Esophagus (tissue), 2 donors: ENCODE measurements around the gene PIK3CA. TPM values are rescaled to one million over a fixed set of nuclear protein-coding genes. Genes with fewer than 3 reads are reported as not detected.

Experiments
- H3K27ac ChIP-seq, 2 donors: one replicate each; pipeline ENCODE4 v1.5.1; 2013; ENCODE audit warnings: low read depth in 2 of 2, mild to moderate bottlenecking in 2 of 2, inconsistent platforms in 1 of 2, low read length in 1 of 2, moderate library complexity in 1 of 2
- H3K27me3 ChIP-seq, 2 donors: one replicate each; pipeline ENCODE4 v1.6.1; 2013; ENCODE audit warnings: low read length in 2 of 2, control low read depth in 1 of 2, mild to moderate bottlenecking in 1 of 2; ENCODE audit not compliant: insufficient read depth in 2 of 2, control insufficient read depth in 1 of 2
- H3K36me3 ChIP-seq, 2 donors: one replicate each; pipeline ENCODE4 v1.6.1; 2013; ENCODE audit warnings: low read length in 1 of 2; ENCODE audit not compliant: control insufficient read depth in 2 of 2, insufficient read depth in 2 of 2
- H3K4me1 ChIP-seq, 2 donors: one replicate each; pipeline ENCODE4 v1.6.1; 2013; ENCODE audit warnings: low read length in 1 of 2; ENCODE audit not compliant: control insufficient read depth in 2 of 2, insufficient read depth in 2 of 2
- H3K4me3 ChIP-seq, 2 donors: one replicate each; pipeline ENCODE4 v1.5.1; 2013; ENCODE audit warnings: low read length in 2 of 2, mild to moderate bottlenecking in 2 of 2, low read depth in 1 of 2, moderate library complexity in 1 of 2
- H3K9me3 ChIP-seq, 2 donors: one replicate each; pipeline ENCODE4 v1.6.1; 2013; ENCODE audit warnings: mild to moderate bottlenecking in 2 of 2, low read depth in 1 of 2, low read length in 1 of 2, moderate library complexity in 1 of 2; ENCODE audit not compliant: control insufficient read depth in 2 of 2, insufficient read depth in 1 of 2
- WGBS, 2 donors: extraction: QIAGEN DNeasy Blood & Tissue Kit; methylation state at CpG; one replicate each; pipeline ENCODE4 v1.1.7; 2013; 5-methylcytosine and 5-hydroxymethylcytosine counted together
- polyA plus RNA-seq, 2 donors: library from polyadenylated mRNA; stranded (reverse); fragments of 200-250 nt; gene quantifications; one replicate each; pipeline ENCODE4 v1.2.3, GENCODE V29; 2013
- donor health status: healthy with polysubstance abuse.
- donor health status: Bipolar disorder and iron deficiency.

Gene PIK3CA
- polyA plus RNA-seq, 2 donors: 3.4 to 5.2 TPM

DNA sequence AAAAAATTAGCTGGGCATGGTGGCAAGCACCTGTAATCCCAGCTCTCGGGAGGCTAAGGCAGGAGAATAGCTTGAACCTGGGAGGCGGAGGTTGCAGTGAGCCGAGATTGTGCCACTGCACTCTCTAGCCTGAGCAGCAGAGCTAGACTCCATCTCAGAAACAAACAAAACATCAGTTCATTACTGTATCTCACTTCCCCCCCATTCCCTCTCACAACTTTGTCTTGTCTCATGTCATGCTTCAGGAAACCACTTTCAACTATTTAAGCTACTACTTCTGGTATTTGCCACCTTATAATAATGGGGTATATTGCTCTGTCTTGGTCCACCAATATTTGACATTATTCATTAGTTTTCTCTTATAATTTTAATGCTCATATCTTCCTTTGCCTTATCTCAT, 26.2 kb downstream of the PIK3CA start:
- no peaks in the 10 kb centered on the region for H3K4me1 ChIP-seq
- H3K36me3 ChIP-seq: no peaks in the 10 kb centered on the region
- H3K9me3 ChIP-seq: no peaks in the 10 kb centered on the region
- H3K27ac ChIP-seq: no peak overlapping the region
- WGBS, 2 donors: 98% methylated on average over 3 of the region's 3 CpGs
- no peak overlapping the region for H3K4me3 ChIP-seq
- no peaks in the 10 kb centered on the region for H3K27me3 ChIP-seq

DNA sequence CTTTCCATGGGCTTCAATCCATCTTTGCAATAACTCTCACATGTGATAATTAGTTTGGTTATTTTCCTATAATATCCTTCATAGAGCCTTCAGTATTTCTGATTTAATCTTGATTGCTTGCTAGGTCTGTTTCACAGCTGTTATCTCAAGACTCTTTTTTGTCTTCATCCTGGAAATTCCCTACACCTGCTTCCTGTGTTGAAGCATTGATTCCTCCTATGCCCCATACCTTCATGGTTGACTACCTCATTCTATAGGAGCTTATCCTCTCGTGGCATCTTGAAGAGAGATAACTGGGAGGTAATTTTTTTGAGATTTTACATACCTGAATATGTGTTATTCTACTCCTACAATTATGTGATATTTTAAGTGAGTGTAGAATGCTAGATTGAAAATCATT, 26.7 kb downstream of the PIK3CA start:
- Histone ChIP-seq H3K36me3 (no peaks in the 10 kb centered on the region), H3K27ac (no peak overlapping the region)

DNA sequence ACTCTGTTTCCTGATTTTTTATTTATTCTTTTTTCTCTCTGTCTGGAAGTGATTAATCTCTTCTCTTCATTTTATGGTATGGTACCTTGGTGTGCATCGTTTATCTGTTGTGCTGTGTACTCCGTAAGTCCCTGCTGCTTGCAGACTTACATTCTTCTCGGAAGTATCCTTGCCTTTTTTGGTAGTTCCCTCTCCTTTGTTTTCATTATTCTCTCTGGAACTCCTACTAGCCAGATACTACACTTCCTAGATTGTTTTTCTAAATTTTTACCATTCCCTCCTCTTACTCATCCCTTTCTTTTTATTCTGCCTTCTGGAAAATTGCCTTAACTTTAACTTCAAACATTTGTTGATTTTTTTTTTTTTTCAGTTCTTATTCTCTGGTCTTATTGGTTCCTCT, 27.2 kb downstream of the PIK3CA start:
- no peaks in the 10 kb centered on the region for H3K9me3 ChIP-seq
- H3K4me1 ChIP-seq: no peaks in the 10 kb centered on the region
- no peaks in the 10 kb centered on the region for H3K36me3 ChIP-seq
- H3K27ac ChIP-seq: no peak overlapping the region
- WGBS, 2 donors: 75 to 79% methylated on average over 3 of the region's 3 CpGs
- H3K27me3 ChIP-seq: no peaks in the 10 kb centered on the region
- no peak overlapping the region for H3K4me3 ChIP-seq

More for the DNA sequence above, 26.7 kb downstream of the PIK3CA start:
- 54 to 61% methylated on average over 1 of the region's 1 CpG for WGBS, 2 donors
- no peaks in the 10 kb centered on the region for H3K27me3 ChIP-seq
- H3K4me3 ChIP-seq: no peak overlapping the region
- H3K4me1 ChIP-seq: no peaks in the 10 kb centered on the region
- H3K9me3 ChIP-seq: no peaks in the 10 kb centered on the region

DNA sequence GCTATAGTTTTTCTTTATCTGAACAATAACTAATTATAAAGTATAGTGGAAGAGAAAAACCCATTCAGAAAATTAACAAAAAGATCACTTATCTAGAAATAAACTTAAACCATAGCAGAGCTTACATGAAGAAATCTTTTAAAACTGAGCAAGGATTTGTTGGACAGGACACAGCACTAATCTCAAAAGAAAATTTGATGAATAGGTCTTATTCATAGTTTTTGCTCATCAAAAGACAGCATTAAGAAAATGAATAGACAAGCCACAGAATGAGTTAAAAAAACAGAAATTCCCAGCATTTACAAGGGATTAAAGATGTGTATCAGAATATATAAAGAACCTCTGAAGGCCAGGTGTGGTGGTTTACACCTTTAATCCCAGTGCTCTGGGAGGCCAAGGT, 29.5 kb downstream of the PIK3CA start:
- no peaks in the 10 kb centered on the region for H3K9me3 ChIP-seq

DNA sequence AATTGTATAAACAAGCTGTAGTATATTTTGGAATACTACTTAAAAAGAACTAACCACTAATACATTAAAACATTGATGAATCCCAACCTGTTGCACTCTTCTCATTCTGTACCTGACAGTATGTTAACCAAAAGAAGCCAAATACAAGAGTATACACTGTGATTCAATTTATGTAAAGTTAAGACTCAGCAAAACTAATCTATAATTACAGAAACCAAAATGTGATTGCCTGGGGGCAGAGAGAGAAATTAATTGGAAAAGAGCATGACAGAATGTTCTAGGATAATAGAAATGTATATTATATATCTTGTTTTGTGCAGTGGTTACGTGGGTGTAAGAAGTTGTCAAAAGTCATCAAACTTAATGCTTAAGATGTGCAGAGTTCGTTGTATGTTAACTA, 31.1 kb downstream of the PIK3CA start:
- 57 to 61% methylated on average over 2 of the region's 2 CpGs for WGBS, 2 donors
- no peaks in the 10 kb centered on the region for H3K4me1 ChIP-seq
- no peaks in the 10 kb centered on the region for H3K27me3 ChIP-seq
- no peaks in the 10 kb centered on the region for H3K36me3 ChIP-seq
- no peak overlapping the region for H3K4me3 ChIP-seq
- H3K27ac ChIP-seq: no peak overlapping the region
- H3K9me3 ChIP-seq: no peaks in the 10 kb centered on the region

More for the DNA sequence above, 29.5 kb downstream of the PIK3CA start:
- Histone ChIP-seq H3K27me3 (no peaks in the 10 kb centered on the region), H3K4me3 (no peak overlapping the region), H3K36me3 (no peaks in the 10 kb centered on the region), H3K4me1 (no peaks in the 10 kb centered on the region), H3K27ac (no peak overlapping the region)

DNA sequence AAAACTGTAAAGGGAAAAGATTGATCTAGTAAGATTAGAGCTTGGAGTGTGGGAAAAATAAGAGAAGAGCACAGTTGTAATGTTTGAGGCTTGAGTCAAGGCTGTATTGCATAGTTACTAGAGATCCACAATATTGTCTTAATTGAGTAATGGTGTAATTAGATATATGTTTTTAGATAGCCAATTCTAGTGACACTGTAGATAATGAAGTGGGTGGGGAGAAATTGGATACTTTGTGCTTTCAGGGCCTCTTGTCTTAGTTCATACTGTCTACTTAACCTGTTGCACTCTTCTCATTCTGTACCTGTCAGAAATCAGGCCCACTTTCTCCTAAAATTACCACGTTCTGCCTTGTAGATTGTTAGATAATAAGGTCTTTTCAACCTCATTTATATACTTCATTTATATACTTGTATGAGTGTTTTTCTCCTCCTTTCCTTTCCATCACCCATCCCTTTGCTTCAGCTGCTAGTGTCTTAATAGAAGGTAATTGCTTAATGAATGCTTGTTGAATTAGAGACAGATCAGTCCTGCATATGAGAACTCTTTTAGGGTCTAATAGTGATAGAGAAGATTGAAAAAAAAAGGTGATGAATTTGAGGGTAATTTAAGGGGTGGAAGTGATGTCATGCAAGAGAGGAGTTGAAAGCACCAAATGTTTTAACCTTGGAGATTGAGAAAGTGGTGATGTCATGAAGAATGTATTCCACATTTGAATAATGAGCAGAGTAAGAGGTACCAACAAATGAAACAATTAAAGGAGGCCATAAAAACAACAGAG, 32.0 kb downstream of the PIK3CA start:
- no peaks in the 10 kb centered on the region for H3K36me3 ChIP-seq
- no peaks in the 10 kb centered on the region for H3K4me1 ChIP-seq
- H3K27ac ChIP-seq: no peak overlapping the region
- H3K4me3 ChIP-seq: no peak overlapping the region
- H3K9me3 ChIP-seq: no peaks in the 10 kb centered on the region
- H3K27me3 ChIP-seq: no peaks in the 10 kb centered on the region
- WGBS, 2 donors: 64 to 73% methylated on average over 1 of the region's 1 CpG

DNA sequence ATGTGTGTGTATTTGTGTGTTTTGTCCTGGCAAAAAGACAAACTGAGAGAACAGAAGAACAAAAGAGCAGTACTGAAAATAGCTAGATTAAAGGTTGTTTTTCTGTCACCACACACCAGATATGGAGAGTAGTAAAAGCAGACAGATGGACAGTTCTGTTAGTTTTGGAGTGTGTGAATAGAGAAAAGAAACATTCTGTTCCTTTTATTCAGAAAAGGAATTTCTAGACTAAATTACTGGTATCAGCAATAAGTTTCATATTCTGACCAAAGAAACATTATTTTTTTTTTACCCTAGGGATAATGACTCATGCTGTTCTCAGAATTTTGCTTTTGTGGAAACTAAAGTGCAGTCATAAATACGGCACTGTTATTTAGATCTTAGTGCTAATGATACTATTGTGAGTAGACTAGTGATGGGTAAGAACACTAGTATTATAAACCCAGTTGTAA, 32.9 kb downstream of the PIK3CA start:
- Histone ChIP-seq H3K36me3 (no peaks in the 10 kb centered on the region), H3K27ac (no peak overlapping the region), H3K9me3 (no peaks in the 10 kb centered on the region), H3K27me3 (no peaks in the 10 kb centered on the region), H3K4me1 (no peaks in the 10 kb centered on the region), H3K4me3 (no peak overlapping the region)
- 0 to 19% methylated on average over 1 of the region's 1 CpG for WGBS, 2 donors

DNA sequence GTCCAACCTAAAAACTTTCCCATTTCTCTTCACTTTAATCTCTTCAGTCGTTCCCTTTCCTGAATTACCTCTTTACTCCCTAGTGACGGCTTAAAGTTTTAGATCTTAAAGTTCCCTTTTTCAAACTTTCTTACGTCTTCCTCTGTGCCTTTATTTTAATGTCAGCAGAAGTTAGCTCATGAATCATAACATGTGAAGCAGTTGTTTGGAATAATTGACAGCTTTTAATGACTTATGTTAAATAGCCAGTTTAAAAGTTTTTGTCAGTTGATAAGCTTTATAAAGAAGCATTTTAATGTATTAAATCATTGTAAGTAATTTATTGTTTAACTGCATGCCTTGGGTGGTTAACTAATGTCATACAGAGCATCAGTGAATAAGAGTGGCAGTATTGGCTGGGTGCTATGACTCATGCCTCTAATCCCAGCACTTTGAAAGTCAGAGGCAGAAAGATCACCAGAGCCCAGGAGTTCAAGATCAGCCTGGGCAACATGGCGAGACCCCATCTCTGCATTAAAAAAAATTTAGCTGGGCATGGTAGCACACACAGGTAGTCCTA, 33.9 kb downstream of the PIK3CA start:
- Histone ChIP-seq H3K27me3 (no peaks in the 10 kb centered on the region), H3K9me3 (no peaks in the 10 kb centered on the region), H3K36me3 (no peaks in the 10 kb centered on the region), H3K27ac (no peak overlapping the region), H3K4me1 (no peaks in the 10 kb centered on the region), H3K4me3 (no peak overlapping the region)
- WGBS, 2 donors: 52 to 61% methylated on average over 4 of the region's 4 CpGs

DNA sequence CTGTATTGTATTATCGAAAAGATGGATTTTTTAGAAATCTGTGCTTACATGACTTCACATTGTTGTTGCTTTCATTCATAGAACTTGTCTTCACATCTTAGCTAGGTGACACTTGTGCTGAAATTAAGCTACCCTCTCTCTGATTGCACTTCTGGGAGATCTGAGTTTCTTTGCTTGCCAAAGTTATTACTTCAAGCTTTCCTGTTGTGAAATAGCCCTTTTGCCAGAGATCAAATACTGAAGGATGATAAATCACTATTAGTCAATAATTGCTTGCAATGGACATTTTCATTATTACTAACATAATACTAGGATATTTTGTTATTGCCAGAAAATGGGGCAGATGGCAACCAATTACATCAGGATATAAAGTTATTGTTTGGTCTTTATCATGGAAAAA, 34.7 kb downstream of the PIK3CA start:
- WGBS, 2 donors: 96% methylated on average over 1 of the region's 1 CpG

DNA sequence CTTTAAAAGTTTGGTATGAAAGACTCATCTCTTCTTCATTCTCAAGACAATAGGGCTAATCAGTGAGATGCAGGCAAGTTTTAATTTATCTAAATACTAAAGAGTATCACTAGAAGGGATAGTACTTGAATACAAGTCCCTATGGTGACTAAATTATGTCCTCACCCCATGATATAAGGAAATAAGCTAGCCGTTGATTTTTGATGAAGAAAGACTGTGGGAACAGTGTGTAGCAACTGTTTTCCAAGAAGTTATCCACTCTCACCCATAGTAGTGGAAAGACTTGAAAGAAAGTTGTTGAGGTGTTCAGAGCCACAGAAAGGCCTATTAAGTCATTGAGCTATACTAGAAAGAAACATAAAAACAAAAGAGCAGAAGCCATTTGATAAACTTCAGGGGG, 36.7 kb downstream of the PIK3CA start:
- H3K4me1 ChIP-seq: no peaks in the 10 kb centered on the region
- H3K27me3 ChIP-seq: no peaks in the 10 kb centered on the region
- WGBS, 2 donors: 52 to 72% methylated on average over 1 of the region's 1 CpG
- no peaks in the 10 kb centered on the region for H3K9me3 ChIP-seq
- H3K27ac ChIP-seq: no peak overlapping the region
- no peaks in the 10 kb centered on the region for H3K36me3 ChIP-seq
- H3K4me3 ChIP-seq: no peak overlapping the region

More for the DNA sequence above, 34.7 kb downstream of the PIK3CA start:
- H3K4me3 ChIP-seq: no peak overlapping the region
- H3K9me3 ChIP-seq: no peaks in the 10 kb centered on the region
- H3K27ac ChIP-seq: no peak overlapping the region
- no peaks in the 10 kb centered on the region for H3K4me1 ChIP-seq
- no peaks in the 10 kb centered on the region for H3K27me3 ChIP-seq
- no peaks in the 10 kb centered on the region for H3K36me3 ChIP-seq
